T-helper 2 cell (primary cell): ENCODE data around the gene DNAL1.
"Not testable (repeated sequence)": the region's sequence is repeated elsewhere in the genome, so short reads cannot be mapped to it uniquely, and the experiment has no call there.

ENCODE experiments used
- DNase-seq, 5 experiments: peaks; one replicate each; pipeline versions ENCODE4 v3.0.0 to v3.0.0-alpha.2; 2012 to 2022
- total RNA-seq, 2 donors: gene quantifications; one replicate each; lab custom pipeline; 2026; lab: John Stamatoyannopoulos, UW

Gene DNAL1
- total RNA-seq = 8.1 to 9.1 reads per million in 2 donors

GRCh38 chr14:73644531-73645247 is at the start of gene DNAL1:
TSS of gene DNAL1 (plus strand) at chr14:73644986. CDS start at chr14:73645040, 54 bp downstream.
- DNase-seq = peak; percentile 78 to 90 (median 84)

- DNase-seq = no peak
These were observed 45.3 kb upstream of the DNAL1 start for GRCh38 chr14:73599499-73599898.

- DNase-seq = no peak
These were observed 41.8 kb upstream of the DNAL1 start for GRCh38 chr14:73602994-73603393.

GRCh38 chr14:73606271-73606670 is 38.5 kb upstream of the DNAL1 start:
- DNase-seq = peak in 1 of 5 experiments; percentile 43

GRCh38 chr14:73607241-73607640 is 37.5 kb upstream of the DNAL1 start:
- DNase-seq = no peak

- DNase-seq = no peak
These were observed 34.1 kb upstream of the DNAL1 start for GRCh38 chr14:73610687-73611086.

- DNase-seq = peak; percentile 20 to 82 (median 42)
These were observed 32.3 kb upstream of the DNAL1 start, which contains the start of gene ACOT6 for GRCh38 chr14:73612339-73613045. TSS of gene ACOT6 (plus strand) at chr14:73612517. CDS start at chr14:73612572, 55 bp downstream.

GRCh38 chr14:73613046-73613383 is 31.8 kb upstream of the DNAL1 start:
- no peak for DNase-seq

- DNase-seq = no peak
These were observed 31.3 kb upstream of the DNAL1 start for GRCh38 chr14:73613419-73613963.

- no peak for DNase-seq
These were observed 28.0 kb upstream of the DNAL1 start for GRCh38 chr14:73616831-73617230.

- no peak for DNase-seq
These were observed 25.3 kb upstream of the DNAL1 start for GRCh38 chr14:73619524-73619923.

GRCh38 chr14:73620268-73620667 is 24.5 kb upstream of the DNAL1 start:
- no peak for DNase-seq

- DNase-seq = no peak
These were observed 21.2 kb upstream of the DNAL1 start for GRCh38 chr14:73623504-73624054.

- no peak for DNase-seq
These were observed 19.1 kb upstream of the DNAL1 start for GRCh38 chr14:73625706-73626105.

- no peak for DNase-seq
These were observed 17.6 kb upstream of the DNAL1 start for GRCh38 chr14:73627151-73627558.

GRCh38 chr14:73630009-73630780 is 14.6 kb upstream of the DNAL1 start:
- DNase-seq = no peak

- peak; percentile 12 to 61 (median 34) for DNase-seq
These were observed 11.4 kb upstream of the DNAL1 start for GRCh38 chr14:73633116-73634010.

- DNase-seq = no peak
These were observed 10.6 kb upstream of the DNAL1 start for GRCh38 chr14:73634011-73634833.

GRCh38 chr14:73636355-73636754 is 8.4 kb upstream of the DNAL1 start:
- not testable (repeated sequence) for DNase-seq

GRCh38 chr14:73637830-73638229 is 7.0 kb upstream of the DNAL1 start:
- no peak for DNase-seq
